Medulla oblongata (tissue), 1 donor: ENCODE results near the gene DMRTC2.
A peak's percentile ranks its signal among the peaks of the same experiment; 100 is the strongest.
"Not testable (repeated sequence)": the region's sequence is repeated elsewhere in the genome, so short reads cannot be mapped to it uniquely, and the experiment has no call there.

ENCODE experiments used
- DNase-seq: peaks from one replicate; pipeline ENCODE4 v3.0.0-alpha.2; 2015; ENCODE audit errors: extremely low spot score

Gene DMRTC2

GRCh38 chr19:41870401-41870873, 25.6 kb downstream of the DMRTC2 start:
- DNase-seq = no peak

- DNase-seq = peak; percentile 54
Observed at GRCh38 chr19:41871573-41872383, 26.9 kb downstream of the DMRTC2 start.

- no peak for DNase-seq
Observed at GRCh38 chr19:41872384-41872774, 27.5 kb downstream of the DMRTC2 start.

DNA sequence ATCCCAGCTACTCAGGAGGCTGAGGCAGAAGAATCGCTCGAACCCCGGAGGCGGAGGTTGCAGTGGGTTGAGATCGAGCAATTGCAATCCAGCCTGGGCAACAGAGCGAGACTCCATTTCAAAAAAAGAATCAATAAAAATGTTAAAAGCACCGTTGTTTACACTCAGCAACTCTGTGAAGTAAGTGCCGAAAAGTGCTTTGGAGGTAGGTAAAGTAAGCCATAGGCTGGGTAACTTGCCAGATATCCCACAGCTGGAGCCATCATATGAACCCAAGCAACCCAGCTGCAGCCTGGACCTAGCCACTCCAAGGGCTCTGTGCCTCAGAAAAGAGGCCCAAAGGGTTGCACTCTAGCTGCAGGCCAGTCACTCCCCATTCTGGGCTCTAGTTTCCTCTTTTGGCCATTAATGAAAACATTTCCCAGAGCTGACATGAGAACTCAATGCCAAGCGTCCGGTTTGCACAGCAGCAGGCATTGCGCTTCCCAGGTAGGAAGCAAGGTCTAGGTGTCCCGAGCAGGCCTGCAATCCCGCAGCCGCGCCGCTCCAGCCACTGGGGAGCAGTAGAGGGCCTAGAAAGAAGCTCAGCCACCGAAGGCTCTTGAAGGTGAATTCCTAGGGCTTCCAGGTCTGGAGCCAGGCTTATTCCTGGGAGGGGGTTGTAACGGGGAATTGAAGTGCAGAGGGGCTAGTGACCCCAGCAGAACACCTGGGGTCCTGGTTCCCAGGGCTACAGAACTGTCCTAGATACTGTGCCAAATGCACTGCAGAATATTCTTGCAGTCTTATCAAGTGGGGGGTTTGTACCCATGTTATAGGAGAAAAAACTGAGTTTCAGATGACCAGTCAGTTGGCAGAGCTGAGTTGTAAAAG, 28.2 kb downstream of the DMRTC2 start:
- no peak for DNase-seq

DNA sequence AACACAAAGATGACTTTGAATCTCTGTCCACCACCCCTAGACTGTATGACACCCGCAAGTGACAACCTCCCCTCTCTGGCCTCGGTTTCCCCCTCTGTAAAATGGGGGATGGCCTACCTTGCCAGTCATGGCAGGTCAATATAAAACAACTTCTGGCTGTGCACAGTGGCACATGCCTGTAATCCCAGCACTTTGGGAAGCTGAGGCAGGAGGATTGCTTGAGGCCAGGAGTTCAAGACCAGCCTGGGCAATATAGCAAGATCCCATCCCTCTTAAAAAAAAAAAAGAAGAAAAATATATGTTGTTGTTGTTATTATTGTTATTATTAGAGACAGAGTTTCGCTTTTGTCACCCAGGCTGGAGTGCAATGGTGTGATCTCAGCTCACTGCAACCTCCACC, 31.1 kb downstream of the DMRTC2 start:
- DNase-seq = not testable (repeated sequence)

DNA sequence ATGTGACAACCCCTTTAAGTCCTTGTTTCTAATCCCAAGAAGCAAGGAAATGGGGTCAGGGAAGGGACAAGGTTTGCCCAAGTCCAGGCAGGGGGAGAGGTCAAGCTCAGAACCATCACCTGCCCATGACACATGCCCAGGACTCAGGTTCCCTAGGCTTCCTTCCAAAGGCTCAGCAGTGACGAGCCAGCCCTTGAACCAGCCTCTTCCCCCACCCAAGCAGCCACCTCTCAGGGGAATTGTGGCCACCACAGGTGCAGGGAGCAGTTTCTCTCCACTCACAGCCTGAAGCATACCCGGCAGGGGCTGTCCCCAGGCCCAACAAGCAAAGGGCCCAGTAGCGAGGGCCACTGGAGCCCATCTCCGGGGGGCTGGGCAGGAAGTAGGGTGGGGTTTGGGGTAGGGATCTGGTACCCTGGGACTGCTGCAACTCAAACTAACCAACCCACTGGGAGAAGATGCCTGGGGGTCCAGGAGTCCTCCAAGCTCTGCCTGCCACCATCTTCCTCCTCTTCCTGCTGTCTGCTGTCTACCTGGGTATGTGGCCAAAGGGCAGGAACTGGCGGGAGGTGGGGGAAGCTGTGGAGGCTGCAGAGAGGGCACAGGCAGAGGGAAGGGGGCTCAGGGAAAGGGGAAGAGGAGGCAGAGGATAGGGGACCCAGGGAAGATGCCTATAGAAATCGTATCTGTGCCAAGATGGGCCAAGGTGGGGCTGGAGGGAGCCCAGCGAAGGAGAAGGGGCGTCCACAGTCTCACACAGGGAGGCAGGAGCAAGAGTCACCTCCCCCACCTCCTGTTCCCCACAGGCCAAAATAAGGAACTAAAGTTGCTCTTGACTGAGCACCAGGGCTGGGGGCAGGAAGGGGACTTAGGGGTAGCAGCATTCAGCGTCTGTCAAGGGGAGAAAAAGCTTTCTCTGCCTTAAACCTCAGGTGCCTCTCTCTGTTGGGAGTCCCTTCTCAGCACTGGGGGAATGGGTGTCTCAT, 32.3 kb downstream of the DMRTC2 start, which contains the start of gene CD79A:
Gene CD79A (plus strand): TSS at position 433 of the 986 bp plus-strand sequence. CDS start 26 bp downstream, at position 459.
- no peak for DNase-seq

GRCh38 chr19:41877916-41878905, 33.4 kb downstream of the DMRTC2 start:
- DNase-seq = no peak

- no peak for DNase-seq
Observed at GRCh38 chr19:41879080-41879479, 34.2 kb downstream of the DMRTC2 start.

GRCh38 chr19:41879670-41880328, 35.0 kb downstream of the DMRTC2 start:
- no peak for DNase-seq

GRCh38 chr19:41880329-41880708, 35.5 kb downstream of the DMRTC2 start:
- no peak for DNase-seq

GRCh38 chr19:41882568-41883462, 38.0 kb downstream of the DMRTC2 start, which contains the start of gene ARHGEF1:
TSS of gene ARHGEF1 (plus strand) at chr19:41883184. CDS start at chr19:41888083, 4,899 bp downstream.
- no peak for DNase-seq

- DNase-seq = no peak
Observed at GRCh38 chr19:41883463-41883820, 38.6 kb downstream of the DMRTC2 start.

- DNase-seq = peak; percentile 97
Observed at GRCh38 chr19:41883821-41884733, 39.2 kb downstream of the DMRTC2 start.

GRCh38 chr19:41886761-41887710, 42.2 kb downstream of the DMRTC2 start:
- DNase-seq = no peak

- peak; percentile 74 for DNase-seq
Observed at GRCh38 chr19:41887711-41888382, 43.0 kb downstream of the DMRTC2 start.

DNA sequence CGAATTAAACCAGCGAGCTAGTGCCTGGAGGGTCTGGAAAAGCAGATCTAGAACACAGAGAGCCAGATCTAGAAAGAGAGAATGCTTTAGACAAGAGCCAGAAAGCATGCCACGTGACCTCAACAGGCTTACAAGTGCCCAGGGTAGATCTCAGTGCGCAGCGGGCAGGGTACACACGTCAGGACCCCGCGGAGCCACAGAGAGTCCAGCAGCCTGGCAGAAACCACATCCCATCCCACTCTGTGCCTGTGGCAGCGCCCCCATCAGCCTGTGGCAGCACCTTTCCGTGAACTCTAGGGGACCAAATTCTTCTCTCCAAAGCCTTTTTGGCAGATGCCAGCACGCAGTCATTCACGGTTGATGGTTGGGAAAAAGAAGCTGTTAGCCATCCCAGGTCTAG, 44.1 kb downstream of the DMRTC2 start:
- DNase-seq = no peak
